Endodermal cell (in vitro differentiated cells): ENCODE results near the gene IGSF21. TPM values are rescaled to one million over a fixed set of nuclear protein-coding genes. Genes with fewer than 3 reads are reported as not detected.

ENCODE experiments used
- DNase-seq: peaks from one replicate; pipeline ENCODE4 v3.0.0-alpha.2; 2017
- H3K27ac ChIP-seq: 2 replicates; pipeline ENCODE4 v1.5.1; 2013; ENCODE audit warnings: mild to moderate bottlenecking, low read depth, low read length, moderate library complexity
- H3K27me3 ChIP-seq: 2 replicates; pipeline ENCODE4 v1.6.1; 2013; ENCODE audit warnings: mild to moderate bottlenecking, low read length, moderate library complexity; ENCODE audit not compliant: insufficient read depth, control insufficient read depth, poor library complexity, severe bottlenecking
- H3K36me3 ChIP-seq: 2 replicates; pipeline ENCODE4 v1.7.0; 2013; ENCODE audit warnings: mild to moderate bottlenecking, low read length, moderate library complexity; ENCODE audit not compliant: control insufficient read depth, insufficient read depth
- H3K4me1 ChIP-seq: one replicate; pipeline ENCODE4 v1.7.0; 2013; ENCODE audit warnings: low read length; ENCODE audit not compliant: control insufficient read depth, insufficient read depth
- H3K4me3 ChIP-seq: 2 replicates; pipeline ENCODE4 v1.5.1; 2013; ENCODE audit warnings: mild to moderate bottlenecking, low read length, moderate library complexity
- H3K9ac ChIP-seq: 2 replicates; pipeline ENCODE4 v1.6.1; 2013; ENCODE audit warnings: mild to moderate bottlenecking, low read length, moderate library complexity; ENCODE audit not compliant: poor library complexity, severe bottlenecking; ENCODE audit errors: extremely low read depth
- H3K9me3 ChIP-seq: 2 replicates; pipeline ENCODE4 v1.6.1; 2013; ENCODE audit warnings: mild to moderate bottlenecking, low read length, moderate library complexity; ENCODE audit not compliant: control insufficient read depth
- H3K27ac Mint-ChIP-seq: 2 replicates; pipeline ENCODE4 v1.8.0; 2020; ENCODE audit warnings: mixed read lengths
- H3K27me3 Mint-ChIP-seq: 2 replicates; pipeline ENCODE4 v1.8.0; 2021; ENCODE audit warnings: mild to moderate bottlenecking, mixed read lengths; ENCODE audit not compliant: insufficient read depth
- H3K36me3 Mint-ChIP-seq: 2 replicates; pipeline ENCODE4 v1.8.0; 2020; ENCODE audit warnings: low read depth, mixed read lengths
- H3K4me1 Mint-ChIP-seq: 2 replicates; pipeline ENCODE4 v1.8.0; 2020; ENCODE audit warnings: mixed read lengths
- H3K4me3 Mint-ChIP-seq: 2 replicates; pipeline ENCODE4 v1.8.0; 2020; ENCODE audit warnings: mild to moderate bottlenecking, moderate library complexity, mixed read lengths
- H3K9me3 Mint-ChIP-seq: 2 replicates; pipeline ENCODE4 v1.8.0; 2020; ENCODE audit warnings: mild to moderate bottlenecking, mixed read lengths
- WGBS, 2 experiments: methylation state at CpG; one replicate each; pipeline versions ENCODE4 v1.1.5 to v1.1.7; 2013; ENCODE audit warnings: missing lambda C conversion rate in 2 of 2, mixed read lengths in 1 of 2; ENCODE audit not compliant: insufficient coverage in 1 of 2, insufficient read length in 1 of 2; 5-methylcytosine and 5-hydroxymethylcytosine counted together
- total RNA-seq, 2 donors: library from RNA; stranded (reverse); fragmentation: NEBNext Ultra II Directional in 1 of 2; extraction: Animal tissue kit (Norgen Biotek cat#: 25700) in 1 of 2; gene quantifications; 2 replicates in 1 of 2; 3 replicates in 1 of 2; pipeline ENCODE4 v1.2.1, GENCODE V29; 2021
- TF ChIP-seq, protein P1 (sequence below): fragments of 200-600 bp; sonication (generic); conservative IDR thresholded peaks from 2 replicates; pipeline ENCODE4 v1.5.0; 2021; ENCODE audit warnings: antibody characterized with exemption, mild to moderate bottlenecking

IGSF21 gene
- total RNA-seq, 2 donors from 2014 or later: 1.3 to 1.7 TPM

DNA sequence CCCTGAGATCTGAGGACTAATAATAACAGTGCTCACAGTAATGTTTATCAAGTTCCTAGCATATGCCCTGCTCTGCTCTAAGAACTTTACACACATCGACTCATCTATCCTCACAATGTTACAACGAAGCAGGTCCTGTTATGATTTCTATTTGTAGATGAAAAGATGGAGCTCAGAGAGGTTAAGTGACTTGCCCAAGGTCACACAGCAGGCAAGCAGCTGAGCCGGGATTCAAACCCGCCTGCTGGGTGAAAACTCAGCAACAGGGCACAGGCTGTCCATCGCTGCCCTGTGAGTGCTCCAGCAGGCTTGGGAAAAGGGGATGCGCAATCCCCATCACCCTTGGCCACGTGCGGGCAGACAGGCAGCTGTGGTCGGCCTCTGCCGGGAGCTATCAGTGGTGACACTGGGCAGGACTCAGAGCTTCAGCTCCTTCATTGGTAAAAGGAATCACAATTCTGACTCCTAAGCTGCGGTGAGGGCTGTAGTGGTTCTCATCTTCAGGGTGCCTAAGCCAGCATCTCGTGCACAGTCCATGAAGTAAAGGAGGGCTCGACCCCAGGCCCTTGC, 199.8 kb downstream of the IGSF21 start:
- H3K9me3 Mint-ChIP-seq: peaks cover 7% of the 10 kb centered on the region
- Histone ChIP-seq H3K27me3 (no peaks in the 10 kb centered on the region), H3K9me3 (no peaks in the 10 kb centered on the region), H3K9ac (no peak overlapping the region), H3K4me1 (no peaks in the 10 kb centered on the region), H3K4me3 (no peak overlapping the region), H3K36me3 (no peaks in the 10 kb centered on the region), H3K27ac (no peak overlapping the region)
- TF ChIP-seq, protein P1, sequence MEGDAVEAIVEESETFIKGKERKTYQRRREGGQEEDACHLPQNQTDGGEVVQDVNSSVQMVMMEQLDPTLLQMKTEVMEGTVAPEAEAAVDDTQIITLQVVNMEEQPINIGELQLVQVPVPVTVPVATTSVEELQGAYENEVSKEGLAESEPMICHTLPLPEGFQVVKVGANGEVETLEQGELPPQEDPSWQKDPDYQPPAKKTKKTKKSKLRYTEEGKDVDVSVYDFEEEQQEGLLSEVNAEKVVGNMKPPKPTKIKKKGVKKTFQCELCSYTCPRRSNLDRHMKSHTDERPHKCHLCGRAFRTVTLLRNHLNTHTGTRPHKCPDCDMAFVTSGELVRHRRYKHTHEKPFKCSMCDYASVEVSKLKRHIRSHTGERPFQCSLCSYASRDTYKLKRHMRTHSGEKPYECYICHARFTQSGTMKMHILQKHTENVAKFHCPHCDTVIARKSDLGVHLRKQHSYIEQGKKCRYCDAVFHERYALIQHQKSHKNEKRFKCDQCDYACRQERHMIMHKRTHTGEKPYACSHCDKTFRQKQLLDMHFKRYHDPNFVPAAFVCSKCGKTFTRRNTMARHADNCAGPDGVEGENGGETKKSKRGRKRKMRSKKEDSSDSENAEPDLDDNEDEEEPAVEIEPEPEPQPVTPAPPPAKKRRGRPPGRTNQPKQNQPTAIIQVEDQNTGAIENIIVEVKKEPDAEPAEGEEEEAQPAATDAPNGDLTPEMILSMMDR: no peak
- H3K4me3 Mint-ChIP-seq: no peak overlapping the region
- H3K36me3 Mint-ChIP-seq: no peaks in the 10 kb centered on the region
- DNase-seq: no peak
- H3K27ac Mint-ChIP-seq: no peak overlapping the region
- H3K27me3 Mint-ChIP-seq: no peaks in the 10 kb centered on the region
- 92 to 96% methylated on average over 8 to 13 of the region's 13 CpGs for WGBS, 2 experiments
- H3K4me1 Mint-ChIP-seq: no peaks in the 10 kb centered on the region

DNA sequence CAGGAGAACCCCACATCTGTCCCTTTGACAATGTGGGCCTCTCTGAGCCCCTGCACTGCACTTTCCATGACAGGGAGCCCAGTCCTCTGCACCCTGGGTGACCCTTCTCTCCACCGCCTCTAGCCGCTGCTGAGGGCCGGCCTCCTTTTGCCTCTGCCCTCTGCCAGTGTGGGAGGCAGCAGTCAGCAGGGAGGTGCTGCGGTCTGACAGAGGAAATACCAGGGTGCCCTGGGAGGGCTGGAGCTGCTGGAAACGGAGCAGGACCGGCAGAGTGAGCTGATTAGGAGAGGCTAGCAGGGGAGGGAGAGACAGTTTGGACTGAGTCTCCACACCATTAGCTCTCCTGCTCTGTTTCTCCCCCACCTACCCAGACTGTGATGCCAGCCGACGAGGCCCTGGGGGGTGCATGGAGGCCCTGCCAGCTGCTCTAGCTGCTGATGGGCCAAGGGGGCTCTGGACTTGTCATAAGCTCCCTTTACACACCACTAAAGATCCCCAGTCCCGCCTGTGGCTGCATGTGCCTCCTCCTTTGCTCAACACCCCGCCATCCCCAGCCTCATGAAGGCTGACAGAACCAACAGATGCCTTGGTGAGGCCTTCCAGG, 202.1 kb downstream of the IGSF21 start:
- H3K27me3 Mint-ChIP-seq: no peaks in the 10 kb centered on the region
- no peak overlapping the region for H3K9ac ChIP-seq
- H3K27ac ChIP-seq: no peak overlapping the region
- WGBS, 2 experiments: 88 to 96% methylated on average over 4 to 10 of the region's 10 CpGs
- H3K4me1 ChIP-seq: no peaks in the 10 kb centered on the region
- peaks cover 7% of the 10 kb centered on the region for H3K9me3 Mint-ChIP-seq
- DNase-seq: no peak
- TF ChIP-seq, protein P1: no peak
- no peak overlapping the region for H3K27ac Mint-ChIP-seq
- H3K4me3 Mint-ChIP-seq: no peak overlapping the region
- H3K9me3 ChIP-seq: no peaks in the 10 kb centered on the region
- no peaks in the 10 kb centered on the region for H3K36me3 Mint-ChIP-seq
- H3K27me3 ChIP-seq: no peaks in the 10 kb centered on the region
- H3K4me1 Mint-ChIP-seq: no peaks in the 10 kb centered on the region
- no peaks in the 10 kb centered on the region for H3K36me3 ChIP-seq
- no peak overlapping the region for H3K4me3 ChIP-seq

DNA sequence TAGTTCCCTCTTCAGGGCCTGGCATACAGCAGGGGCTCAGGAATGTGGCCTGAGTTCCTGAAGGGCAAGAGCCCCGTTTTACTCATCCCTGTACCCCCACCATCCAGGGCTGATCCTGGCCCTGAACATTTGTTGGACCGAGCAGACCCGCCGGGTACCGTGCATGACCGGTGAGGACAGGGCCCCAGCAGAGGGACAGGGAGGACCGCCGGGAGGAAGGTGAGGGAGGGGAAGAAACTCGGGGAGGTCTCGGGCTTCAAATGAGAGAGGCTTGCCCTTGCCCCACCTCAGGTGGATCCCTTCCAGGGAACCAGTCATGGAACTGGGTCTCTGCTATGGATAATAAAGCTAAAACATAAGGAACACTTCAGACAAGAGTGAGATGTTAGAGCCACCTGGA, 205.4 kb downstream of the IGSF21 start:
- Histone ChIP-seq H3K27me3 (no peaks in the 10 kb centered on the region), H3K9ac (no peak overlapping the region), H3K27ac (no peak overlapping the region), H3K9me3 (no peaks in the 10 kb centered on the region), H3K4me3 (no peak overlapping the region), H3K4me1 (no peaks in the 10 kb centered on the region), H3K36me3 (no peaks in the 10 kb centered on the region)
- H3K27me3 Mint-ChIP-seq: no peaks in the 10 kb centered on the region
- H3K36me3 Mint-ChIP-seq: no peaks in the 10 kb centered on the region
- TF ChIP-seq, protein P1: no peak
- no peak overlapping the region for H3K27ac Mint-ChIP-seq
- no peak overlapping the region for H3K4me3 Mint-ChIP-seq
- no peak for DNase-seq
- H3K9me3 Mint-ChIP-seq: peaks cover 7% of the 10 kb centered on the region
- no peaks in the 10 kb centered on the region for H3K4me1 Mint-ChIP-seq
- WGBS, 2 experiments: 83 to 92% methylated on average over 5 to 10 of the region's 10 CpGs
